GM18519 (cell line): ENCODE measurements around the gene MDN1.

Experiments used
- ATAC-seq: cut with Tn5 transposase; IDR thresholded peaks from one replicate; pipeline ENCODE4 v1.9.1; 2021; ENCODE audit warnings: mild to moderate bottlenecking, moderate library complexity; ENCODE audit not compliant: unreplicated experiment, low FRiP score

The MDN1 gene

GRCh38 chr6:89711801-89712200, 107.8 kb downstream of the MDN1 start:
- ATAC-seq, result no peak

GRCh38 chr6:89708316-89708715, 111.3 kb downstream of the MDN1 start:
- ATAC-seq, result no peak

- no peak for ATAC-seq
These were observed 111.8 kb downstream of the MDN1 start for GRCh38 chr6:89707766-89708165.

- ATAC-seq, result no peak
These were observed 113.5 kb downstream of the MDN1 start for GRCh38 chr6:89706121-89706520.

DNA sequence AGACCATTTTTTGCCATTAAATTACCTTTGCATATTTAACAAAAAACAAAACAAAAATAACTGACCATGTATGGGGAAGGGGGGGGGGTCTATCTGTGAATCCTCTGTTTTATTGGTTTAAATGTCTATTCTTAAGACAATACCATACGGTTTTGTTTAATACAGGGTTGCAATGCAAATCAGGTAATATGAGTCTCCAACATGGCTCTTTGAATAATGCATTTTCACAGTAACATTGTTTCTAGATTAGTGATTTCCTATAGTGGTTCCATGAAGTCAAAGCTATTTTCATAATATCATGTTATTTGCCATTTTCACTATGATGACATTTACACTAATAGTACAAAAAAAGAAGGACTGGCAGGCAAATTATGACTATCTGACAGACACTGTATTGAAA, 116.3 kb downstream of the MDN1 start:
- ATAC-seq, result no peak

GRCh38 chr6:89702349-89702748, 117.2 kb downstream of the MDN1 start:
- no peak for ATAC-seq

GRCh38 chr6:89695667-89696066, 123.9 kb downstream of the MDN1 start:
- no peak for ATAC-seq

DNA sequence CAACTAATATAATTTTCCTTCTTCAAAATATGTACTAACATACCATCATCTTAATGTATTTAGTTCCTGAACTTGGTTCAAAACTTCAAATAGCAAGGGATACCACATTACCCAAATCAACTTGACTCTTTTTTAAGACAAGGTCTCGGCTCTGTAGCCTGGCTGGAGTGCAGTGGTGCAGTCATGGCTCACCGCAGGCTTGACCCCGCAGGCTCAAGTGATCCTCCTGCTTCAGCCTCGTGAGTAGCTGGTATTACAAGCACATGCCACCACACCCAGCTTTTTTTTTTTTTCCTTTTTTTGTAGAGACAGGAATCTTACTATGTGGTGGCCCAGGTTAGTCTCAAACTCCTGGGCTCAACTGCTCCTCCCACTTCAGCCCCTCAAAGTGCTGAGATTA, 125.2 kb downstream of the MDN1 start:
- no peak for ATAC-seq

GRCh38 chr6:89693207-89693606, 126.4 kb downstream of the MDN1 start:
- ATAC-seq, result no peak

DNA sequence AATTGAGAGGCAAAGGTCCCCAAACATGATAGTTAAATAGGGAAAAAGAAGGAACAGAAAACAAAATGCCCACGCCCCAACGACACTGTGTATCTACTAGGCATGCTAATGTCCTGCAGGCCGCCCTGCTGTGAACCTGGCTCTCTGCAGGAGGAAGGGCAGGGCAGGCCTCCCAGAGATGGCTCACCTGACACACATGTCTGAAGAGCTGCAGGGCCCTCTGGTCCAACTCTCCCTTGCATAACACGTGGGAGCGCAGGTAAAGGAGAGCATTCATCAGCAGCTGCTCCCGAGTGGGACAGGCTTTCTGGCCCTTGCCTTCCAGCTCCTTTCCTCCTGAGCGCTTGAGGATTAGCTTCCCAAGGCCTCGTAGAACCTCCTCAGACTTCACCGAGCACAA, 127.3 kb downstream of the MDN1 start:
- no peak for ATAC-seq

- ATAC-seq, result no peak
These were observed 128.7 kb downstream of the MDN1 start for GRCh38 chr6:89690944-89691324.

DNA sequence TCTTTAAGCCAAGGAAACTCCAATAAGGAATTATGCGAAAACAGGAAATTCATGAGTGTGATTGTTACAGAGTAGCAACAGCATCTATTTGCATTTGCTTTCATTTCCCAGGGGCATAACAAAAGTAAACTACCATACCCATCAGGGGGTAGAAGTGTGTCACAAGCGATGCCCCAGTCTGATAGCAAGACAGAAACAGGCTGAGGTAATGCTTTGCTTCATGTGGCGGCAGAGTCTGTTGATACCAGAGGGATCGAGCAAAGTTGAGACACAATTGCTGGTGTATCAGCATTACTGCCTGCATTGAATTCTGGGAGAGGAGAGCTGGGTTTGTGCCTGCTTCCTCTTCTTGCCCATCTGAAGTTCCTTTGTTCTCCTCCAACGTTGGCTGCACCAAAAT, 129.9 kb downstream of the MDN1 start:
- no peak for ATAC-seq

GRCh38 chr6:89688328-89688727, 131.3 kb downstream of the MDN1 start:
- ATAC-seq, result no peak

- no peak for ATAC-seq
These were observed 134.3 kb downstream of the MDN1 start for GRCh38 chr6:89685311-89685710.

DNA sequence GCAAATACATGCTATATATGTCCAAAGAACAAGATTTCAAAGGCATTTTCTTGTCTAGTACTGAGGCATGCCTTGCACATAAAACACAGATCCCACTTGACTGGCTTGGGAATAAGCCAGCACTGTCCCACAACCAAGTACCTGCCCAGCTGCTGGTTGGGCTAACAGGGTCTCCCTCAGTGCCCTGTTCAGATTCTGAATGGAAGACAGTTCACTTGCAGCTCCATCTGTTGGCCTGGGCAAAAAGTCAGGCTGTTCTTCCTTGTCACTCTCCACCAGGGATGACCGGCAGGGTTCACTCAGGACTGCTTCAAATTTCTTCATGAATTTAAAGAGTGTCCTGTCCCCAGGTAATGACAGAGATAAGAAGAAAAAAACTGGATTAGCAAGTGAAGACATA, 136.6 kb downstream of the MDN1 start:
- ATAC-seq, result no peak

DNA sequence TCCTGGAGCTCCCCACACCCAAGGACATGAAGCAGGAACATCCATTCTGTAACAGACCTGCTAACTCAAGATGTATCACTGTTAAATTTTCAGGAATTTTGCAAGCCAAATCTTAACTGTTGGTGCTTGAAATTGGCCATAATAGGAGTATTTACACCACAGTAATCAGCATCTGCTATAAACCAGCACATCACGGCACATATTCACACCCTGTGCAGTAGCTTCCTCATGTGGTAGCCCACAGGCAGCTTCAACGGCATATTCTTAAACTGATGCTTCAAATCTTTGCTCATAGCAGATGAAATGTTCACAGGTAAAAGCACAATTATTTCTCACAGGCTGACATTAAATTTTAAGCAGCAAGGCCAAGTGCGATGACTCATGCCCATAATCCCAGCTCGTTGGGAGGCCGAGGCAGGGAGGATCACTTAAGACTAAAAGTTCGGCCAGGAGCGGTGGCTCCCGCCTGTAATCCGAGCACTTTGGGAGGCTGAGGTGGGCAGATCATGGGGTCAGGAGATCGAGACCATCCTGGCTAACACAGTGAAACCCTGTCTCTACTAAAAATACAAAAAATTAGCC, 137.5 kb downstream of the MDN1 start:
- ATAC-seq, result no peak

DNA sequence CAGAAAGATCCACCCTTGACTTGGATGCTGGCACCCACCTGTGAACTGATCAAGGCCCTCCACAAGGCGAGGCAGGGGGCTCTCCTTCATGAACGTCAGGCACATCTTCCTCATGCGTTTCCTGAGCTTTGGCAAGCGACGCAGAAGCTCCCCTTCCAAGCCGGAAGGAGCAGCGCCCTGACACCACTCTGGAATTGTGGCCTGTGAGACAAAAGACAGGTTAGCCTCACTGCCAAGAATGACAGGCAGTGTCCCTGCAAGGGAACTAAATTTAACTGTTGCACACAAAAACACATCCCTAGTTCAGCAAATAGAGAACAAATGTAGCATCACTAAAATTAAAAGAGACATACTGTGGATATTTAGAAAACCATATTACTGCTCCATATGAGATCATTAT, 139.0 kb downstream of the MDN1 start:
- no peak for ATAC-seq

GRCh38 chr6:89680150-89680549, 139.4 kb downstream of the MDN1 start:
- no peak for ATAC-seq

DNA sequence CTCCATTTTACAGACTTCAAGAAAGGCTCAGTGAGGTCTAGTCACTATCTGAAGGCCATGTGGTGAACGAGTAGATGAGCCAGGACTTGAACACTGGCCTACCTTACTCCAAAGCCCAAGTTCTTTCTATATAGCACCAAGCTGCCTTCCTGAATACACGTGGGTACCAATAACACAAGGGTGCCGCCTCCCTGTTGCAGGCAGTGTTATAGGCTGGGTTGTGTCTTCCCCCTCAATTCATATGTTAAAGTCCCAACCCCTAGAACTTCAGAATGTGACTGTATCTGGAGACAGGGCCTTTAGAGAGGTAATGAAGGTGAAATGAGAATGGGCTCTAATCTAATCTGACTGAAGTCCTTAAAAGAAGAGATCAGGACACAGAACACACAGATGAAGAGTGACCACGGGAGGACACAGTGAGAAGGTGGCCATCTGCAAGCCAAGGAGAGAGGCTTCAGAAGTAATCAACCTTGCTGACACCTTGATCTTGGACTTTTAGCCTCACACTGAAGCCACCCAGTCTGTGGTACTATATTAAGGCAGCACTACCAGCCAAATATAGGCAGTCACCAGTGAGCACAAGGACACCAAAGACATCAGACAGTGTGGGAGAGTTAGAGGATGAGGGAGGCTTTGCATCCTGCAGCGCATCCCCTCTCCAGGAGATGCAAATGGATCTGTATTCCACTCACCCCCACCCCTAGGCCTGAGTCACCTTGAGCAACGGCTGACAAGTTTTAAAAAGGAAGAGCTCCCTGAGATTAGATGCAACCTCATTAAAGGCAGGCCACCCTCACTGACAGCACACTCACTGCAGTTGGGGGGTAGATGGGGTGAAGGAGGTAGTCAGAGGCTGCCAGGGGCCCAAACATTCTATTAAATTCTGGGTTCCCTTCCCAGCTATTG, 140.1 kb downstream of the MDN1 start:
- no peak for ATAC-seq

DNA sequence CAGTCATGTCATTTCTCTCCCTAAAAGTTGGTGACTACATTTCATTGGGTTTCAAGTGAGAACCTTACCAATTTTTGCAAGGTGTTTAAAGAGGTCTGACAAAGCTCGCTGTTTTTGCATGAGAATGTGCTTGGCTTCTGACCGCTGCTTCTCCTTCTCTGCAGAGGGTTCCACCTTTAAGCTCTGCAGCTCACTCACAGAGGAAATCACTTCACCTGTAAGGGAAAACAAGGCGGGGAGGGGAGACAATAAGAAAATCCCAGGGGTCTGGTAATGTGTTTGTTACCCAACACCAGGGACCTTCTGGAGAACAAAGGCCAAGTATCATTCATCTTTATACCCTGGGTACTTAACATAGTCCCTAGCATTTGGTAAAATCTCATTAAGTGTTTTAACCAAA, 141.1 kb downstream of the MDN1 start:
- ATAC-seq, result no peak

- no peak for ATAC-seq
These were observed 143.4 kb downstream of the MDN1 start for GRCh38 chr6:89675949-89676748.
